ENCODE results near the gene NDUFB10.

NDUFB10 gene

GRCh38 chr16:1929105-1929504 is 30.2 kb upstream of the NDUFB10 start:
- no peak for DNase-seq (ENCODE audit: low read depth)
- H3K4me3 ChIP-seq (replicated peaks; ENCODE audit: low read depth, low read length), result peak overlapping the region; percentile 49
- TF ChIP-seq CTCF (IDR thresholded peaks at IDR 0.05; ENCODE audit: low read length, missing control alignments), result no peak

GRCh38 chr16:1929578-1930337 is 29.6 kb upstream of the NDUFB10 start:
- peak; percentile 27 for TF ChIP-seq CTCF (IDR thresholded peaks at IDR 0.05; ENCODE audit: low read length, missing control alignments)
- H3K4me3 ChIP-seq (replicated peaks; ENCODE audit: low read depth, low read length), result peak overlapping the region; percentile 49
- peak; percentile 84 for DNase-seq (ENCODE audit: low read depth)

DNA sequence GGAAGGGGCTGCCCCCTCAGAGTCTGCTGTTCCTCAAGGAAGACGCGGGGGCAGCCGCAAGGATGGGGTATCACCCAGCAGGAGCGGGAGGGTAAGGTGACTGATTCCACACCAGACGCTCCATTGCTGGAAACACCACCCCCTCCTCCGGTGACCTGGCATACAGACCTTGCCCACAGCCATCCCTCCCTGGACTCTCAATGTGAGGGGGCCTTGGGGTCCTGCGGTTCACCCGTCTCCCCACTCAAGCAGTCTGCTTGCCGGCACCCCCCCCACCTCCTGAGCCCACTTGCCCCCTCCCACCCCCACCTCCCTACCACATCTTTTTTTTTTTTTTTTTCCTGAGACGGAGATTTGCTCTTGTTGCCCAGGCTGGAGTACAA is 29.0 kb upstream of the NDUFB10 start:
- H3K4me3 ChIP-seq (replicated peaks; ENCODE audit: low read depth, low read length), result no peak overlapping the region
- no peak for TF ChIP-seq CTCF (IDR thresholded peaks at IDR 0.05; ENCODE audit: low read length, missing control alignments)
- DNase-seq (ENCODE audit: low read depth), result no peak

DNA sequence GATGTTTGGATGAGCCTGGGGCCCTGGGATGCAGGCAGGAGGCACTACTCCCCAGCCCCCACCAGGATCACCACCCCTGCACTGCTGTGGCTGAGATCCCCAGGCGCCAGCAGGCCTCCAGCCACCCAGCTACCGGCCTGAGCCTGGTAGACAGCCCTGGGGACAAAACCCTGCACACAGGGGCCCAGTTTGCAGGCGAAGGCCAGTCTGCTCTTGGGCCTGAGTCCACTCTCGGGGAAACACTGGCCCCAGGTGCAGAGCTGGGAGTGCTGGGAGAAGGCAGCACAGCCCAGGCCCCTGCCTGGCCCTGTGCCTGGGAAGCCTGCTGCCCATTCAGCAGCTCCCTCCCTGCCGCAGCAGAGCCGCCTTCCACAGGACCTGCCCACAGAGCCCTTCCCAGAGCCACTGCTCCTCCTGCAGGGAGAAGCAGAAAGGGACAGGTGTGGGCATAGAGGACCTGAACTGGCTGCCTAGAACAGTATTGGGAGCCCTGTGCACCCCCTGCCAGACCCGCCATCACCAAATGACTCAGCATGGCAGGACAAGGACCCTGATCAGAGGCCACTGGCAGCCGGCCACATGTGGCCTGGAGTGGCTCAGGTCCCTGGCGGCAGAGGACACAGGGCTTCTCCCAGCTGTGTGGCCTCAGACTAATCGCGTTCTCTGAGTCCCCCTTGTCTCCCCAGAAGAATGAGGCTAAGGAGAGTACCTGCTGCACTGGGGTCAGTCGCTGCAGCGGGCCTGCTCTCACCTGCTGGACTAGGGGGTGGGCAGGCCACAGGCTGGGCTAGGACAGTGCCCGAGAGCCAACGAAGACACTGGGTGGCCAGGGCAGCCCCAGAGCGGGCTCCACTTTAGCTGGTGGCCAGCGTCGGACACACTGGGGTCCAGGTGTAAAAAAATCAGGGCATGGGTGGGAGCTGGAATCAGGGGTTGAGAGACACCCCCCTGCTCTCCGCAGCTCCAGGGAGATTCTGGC is 27.0 kb upstream of the NDUFB10 start:
- TF ChIP-seq CTCF (IDR thresholded peaks at IDR 0.05; ENCODE audit: low read length, missing control alignments), result peak; percentile 3
- H3K4me3 ChIP-seq (replicated peaks; ENCODE audit: low read depth, low read length), result no peak overlapping the region
- peak; percentile 14 for DNase-seq (ENCODE audit: low read depth)

GRCh38 chr16:1933097-1933661 is 26.2 kb upstream of the NDUFB10 start:
- DNase-seq (ENCODE audit: low read depth), result no peak
- H3K4me3 ChIP-seq (replicated peaks; ENCODE audit: low read depth, low read length), result no peak overlapping the region
- TF ChIP-seq CTCF (IDR thresholded peaks at IDR 0.05; ENCODE audit: low read length, missing control alignments), result no peak

DNA sequence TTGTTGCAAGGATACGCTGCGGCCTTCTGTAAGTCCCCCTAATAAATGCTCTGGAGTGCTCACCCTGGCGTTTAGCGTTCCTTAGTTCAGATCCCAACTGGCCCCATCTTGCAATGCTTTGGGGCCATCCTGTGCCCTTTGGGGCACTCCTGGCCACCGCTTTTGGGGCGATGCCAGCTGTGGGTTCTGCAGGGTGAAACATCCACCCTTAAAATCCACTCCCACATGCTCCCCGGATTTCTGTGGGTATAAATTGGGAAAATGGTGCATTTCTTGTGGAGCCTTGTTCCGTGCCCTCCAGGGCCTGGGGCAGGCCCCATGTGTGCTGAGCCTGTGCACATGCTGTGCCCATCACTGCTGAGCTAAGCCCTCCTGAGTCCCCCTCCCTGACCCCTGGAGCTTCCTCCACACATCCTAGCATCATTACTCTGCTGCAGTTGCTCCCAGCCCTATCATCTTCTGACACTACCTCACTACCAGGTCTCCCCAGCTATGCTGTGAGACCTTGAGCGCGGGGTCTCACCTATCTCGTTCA is 22.3 kb upstream of the NDUFB10 start:
- no peak for DNase-seq (ENCODE audit: low read depth)
- H3K4me3 ChIP-seq (replicated peaks; ENCODE audit: low read depth, low read length), result no peak overlapping the region
- TF ChIP-seq CTCF (IDR thresholded peaks at IDR 0.05; ENCODE audit: low read length, missing control alignments), result no peak
